ENCODE data around the gene PSORS1C2. TPM values are rescaled to one million over a fixed set of nuclear protein-coding genes. Genes with fewer than 3 reads are reported as not detected.

Gene PSORS1C2
- total RNA-seq, 1 experiment from 2014 or later, result not detected

DNA sequence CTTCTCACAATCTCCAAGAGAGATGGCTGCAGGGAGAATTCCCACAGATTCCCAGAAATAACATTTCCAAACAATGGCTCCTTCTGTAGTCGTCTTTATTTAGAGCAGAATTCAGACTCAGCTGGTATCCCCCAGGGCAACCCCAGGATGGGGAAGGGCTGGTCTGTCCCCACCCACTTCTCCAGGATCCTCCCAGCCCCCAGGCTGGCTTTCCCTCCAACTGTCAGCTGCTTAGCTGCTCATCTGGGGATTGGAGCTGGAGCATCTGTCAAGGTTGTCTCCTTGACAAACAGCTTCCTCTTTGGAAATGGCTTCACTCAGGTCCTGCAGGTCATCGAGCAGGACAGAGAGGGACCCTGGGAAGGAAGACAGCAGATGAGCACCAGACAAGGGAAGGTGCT is 3.5 kb upstream of the PSORS1C2 start:
- no peak for DNase-seq (ENCODE audit: low read depth)

DNA sequence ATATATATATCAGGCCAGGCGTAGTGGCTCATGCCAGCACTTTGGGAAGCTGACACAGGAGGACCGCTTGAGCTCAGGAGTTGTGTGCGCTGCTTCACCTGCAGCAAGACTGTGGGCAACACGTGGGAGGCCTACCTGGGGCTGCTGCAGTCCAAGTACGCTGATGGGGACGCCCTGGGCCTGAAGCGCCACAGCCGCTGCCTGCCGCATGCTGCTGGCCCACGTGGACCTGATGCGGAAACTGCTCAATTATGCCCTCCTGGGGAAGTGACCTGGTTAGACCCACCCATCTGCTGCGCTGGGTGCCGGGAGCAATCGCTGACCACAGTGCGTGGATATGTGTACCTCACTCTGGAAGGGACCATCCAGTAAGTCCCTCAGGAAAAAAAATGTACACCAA is 1.8 kb upstream of the PSORS1C2 start:
- no peak for DNase-seq (ENCODE audit: low read depth)

DNA sequence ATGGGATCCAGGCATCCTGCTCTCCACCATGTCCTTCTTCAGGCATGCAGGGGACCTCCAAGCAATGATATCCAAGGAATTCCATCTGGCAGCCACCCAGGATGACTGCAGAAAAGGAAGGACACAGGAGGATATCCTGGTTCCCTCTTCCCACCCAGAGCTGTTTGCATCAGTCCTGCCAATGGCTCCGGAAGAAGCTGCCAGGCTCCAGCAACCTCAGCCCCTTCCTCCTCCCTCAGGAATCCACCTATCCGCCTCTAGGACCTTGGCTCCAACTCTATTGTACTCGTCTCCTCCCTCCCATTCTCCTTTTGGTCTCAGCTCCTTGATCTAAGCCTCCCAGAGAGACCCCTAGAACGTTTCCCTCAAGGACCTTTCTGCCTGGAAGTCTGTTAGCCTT is 733 bp upstream of the PSORS1C2 start:
- peak; percentile 65 for DNase-seq (ENCODE audit: low read depth)

DNA sequence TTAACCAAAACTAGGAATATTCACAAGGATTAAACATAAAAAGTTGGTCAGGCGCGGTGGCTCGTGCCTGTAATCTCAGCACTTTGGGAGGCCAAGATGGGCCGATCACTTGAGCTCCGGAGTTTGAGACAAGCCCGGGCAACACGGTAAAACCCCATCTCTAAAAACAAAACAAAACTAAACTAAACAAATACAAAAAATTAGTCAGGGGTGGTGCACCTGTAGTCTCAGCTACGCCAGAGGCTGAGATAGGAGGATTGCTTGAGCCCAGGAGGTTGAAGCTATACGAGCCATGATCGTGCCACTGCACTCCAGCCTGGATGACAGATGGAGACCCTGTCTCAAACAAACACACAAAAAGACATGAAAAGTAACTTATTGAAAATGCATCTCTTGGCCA is 3.2 kb downstream of the PSORS1C2 start:
- no peak for DNase-seq (ENCODE audit: low read depth)

DNA sequence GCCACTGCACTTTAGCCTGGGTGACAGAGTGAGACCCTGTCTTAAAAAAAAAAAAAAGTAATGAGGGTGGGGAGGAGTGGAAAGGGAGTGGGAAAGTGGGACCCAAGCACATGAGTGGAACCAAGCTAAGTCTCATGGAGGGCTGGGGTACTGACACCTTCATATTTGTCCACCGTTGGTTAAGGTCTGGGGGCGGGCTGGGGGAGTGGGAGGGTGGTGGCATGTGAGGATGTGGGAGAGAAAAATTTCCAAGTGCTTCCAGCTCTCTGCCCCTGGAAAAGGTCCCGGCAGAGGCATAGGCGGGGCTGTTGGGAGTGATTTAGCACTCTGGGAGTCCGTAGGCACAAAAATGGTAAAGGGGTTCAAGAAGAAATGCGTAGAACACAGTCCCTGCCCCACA is 6.1 kb downstream of the PSORS1C2 start:
- DNase-seq (ENCODE audit: low read depth), result no peak

DNA sequence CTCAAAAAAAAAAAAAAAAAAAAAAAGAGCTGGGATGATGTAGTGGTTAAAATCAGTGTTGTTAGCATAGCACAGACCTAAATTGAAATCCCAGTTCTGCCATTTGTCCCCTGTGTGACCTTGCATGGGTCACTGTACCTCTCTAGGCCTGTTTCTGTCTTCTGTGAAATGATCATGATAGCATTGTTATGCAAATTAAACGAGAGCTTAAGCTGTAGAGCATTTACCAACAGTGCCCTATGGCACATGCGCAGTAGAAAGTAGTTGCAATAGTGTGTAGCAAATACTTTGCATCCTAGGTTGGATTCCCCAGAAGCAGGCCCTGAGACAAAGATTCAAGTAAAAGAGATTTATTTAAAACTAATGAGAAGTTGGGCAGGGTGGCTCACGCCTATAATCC is 7.3 kb downstream of the PSORS1C2 start:
- DNase-seq (ENCODE audit: low read depth), result no peak

DNA sequence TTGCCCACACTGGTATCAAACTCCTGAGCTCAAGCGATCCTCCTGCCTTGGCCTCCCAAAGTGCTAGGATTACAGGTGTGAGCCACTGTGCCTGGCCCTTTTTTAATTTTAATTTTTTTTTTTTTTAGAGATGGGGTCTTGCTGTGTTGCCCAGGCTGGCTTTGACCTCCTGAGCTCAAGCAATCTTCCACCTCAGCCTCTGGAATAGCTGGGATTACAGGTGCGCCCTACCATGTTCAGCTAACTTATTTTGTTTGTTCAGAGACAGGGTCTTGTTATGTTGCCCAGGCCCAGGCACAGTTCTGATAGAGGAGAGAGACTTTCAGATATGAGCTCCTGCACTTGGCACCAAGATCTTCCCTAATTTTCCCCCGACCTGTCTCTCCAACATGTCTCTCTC is 8.1 kb downstream of the PSORS1C2 start:
- no peak for DNase-seq (ENCODE audit: low read depth)

DNA sequence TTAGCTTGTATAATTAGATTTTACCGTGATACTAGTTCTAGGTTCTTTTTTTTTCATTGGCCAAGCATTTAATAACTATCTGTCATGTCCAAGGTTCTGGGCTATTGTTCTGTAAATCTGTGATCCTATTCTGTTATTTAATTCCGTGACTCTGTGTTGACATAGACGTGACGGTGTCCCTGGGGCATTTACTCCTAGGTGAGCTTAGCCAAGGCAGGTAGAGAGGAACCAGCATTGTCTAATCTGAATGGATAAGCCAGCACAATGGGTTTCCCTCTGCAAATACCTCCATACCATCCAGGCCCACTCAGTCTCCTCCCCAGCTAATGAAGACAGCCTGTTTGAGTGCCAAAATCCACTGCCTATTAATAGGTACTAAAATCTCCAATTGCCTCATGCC is 9.7 kb downstream of the PSORS1C2 start:
- no peak for DNase-seq (ENCODE audit: low read depth)

DNA sequence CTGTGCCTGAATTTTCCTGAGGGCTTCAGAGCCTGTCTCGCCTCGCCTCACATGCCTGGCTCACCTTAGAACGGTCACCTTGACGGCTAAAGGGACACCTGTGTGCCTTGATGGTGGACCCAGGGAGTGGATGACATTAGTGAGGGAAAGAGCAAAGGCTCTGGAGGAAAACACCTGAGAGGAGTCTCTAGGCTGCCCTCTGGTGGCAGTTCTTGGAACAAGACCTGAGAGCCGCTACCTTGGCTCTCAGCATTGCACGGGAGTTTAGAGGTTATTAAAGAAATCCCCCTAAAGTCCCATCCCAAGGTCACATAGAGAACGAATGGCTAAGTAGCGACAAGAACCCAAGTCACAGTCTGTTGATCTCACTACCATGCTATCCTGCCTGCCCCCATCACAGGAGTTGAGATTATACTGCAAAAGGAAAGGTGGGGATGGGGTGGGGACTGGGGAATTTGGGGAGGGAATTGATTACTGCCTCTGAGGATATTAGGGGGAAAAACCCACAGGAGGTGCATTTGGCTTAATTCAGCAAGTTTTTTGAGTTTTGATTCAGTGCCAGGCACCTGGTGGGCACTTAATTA is 10.7 kb downstream of the PSORS1C2 start:
- peak; percentile 39 for DNase-seq (ENCODE audit: low read depth)

DNA sequence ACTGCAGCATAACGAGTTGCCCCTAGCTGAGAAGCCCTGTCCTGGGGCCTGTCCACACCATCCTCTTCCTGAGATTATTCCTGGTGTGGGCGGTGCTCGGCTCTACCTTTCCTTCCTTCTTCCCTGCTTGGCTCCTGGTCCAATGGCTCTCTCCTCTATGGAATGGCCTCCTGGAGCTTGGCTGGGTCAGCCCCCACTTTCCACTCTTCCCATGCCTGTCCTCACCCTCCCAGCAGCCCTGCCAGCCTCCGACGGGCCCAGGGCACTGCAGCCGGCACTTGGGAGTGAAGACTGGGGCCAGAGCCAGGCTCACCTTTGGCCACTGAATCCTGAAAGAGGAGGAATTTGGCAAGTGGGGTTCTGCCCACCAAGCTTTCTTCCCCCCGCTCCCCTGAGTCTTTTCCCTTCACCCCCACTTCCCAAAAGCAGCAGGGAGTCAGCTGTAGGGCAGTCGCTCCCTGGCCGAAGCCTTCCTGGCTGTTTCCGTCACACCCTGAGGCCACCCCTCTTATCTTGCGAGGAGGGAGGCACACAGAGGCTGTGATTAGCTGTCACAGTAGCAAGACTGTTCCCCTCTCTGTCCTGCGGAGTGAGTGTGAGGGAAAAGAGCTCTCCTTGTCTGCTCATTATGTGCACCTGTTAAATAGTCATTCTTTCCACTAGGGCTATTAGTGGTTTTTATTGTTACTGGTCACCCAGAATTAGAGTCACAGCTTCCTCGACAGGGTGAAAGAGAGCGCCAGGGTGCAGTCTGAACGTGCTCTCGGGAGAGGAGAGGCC is 12.3 kb downstream of the PSORS1C2 start:
- no peak for DNase-seq (ENCODE audit: low read depth)

DNA sequence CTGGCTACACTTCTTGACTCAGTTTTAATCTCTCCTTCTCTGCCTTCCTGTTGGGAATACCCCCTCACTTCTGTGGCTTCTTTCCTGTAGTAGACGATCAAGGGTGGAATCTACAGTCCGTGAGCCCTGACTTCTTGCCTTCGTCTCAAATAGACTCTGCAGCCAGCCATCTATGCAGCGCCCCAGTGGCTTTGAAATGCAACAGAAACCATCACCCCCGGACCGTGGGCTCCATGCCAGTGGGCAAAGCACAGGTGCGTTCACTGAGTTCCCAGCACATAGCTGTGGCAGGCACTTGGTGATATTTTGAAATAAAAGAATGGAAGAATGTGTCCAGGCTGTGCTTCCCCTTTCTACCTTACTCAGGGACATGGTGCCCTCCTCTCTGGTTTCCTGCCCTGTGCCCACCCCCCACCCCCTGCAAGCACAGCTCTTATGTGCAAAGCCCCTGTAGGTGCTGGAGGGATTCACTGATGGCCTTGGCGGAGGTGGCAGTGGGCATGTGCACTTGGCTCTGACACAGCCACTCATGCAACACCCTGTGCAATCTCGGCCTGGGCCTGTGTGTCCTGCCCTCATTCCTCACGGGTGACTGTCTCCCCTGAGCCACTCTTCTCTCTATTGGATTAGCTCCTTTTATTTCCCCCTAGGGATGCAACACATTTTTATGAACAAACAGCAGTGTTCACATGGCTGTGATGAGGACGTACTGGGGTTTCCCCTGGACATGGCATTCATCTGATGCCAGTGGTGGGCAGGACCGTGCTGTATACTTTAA is 13.1 kb downstream of the PSORS1C2 start:
- peak; percentile 32 for DNase-seq (ENCODE audit: low read depth)

DNA sequence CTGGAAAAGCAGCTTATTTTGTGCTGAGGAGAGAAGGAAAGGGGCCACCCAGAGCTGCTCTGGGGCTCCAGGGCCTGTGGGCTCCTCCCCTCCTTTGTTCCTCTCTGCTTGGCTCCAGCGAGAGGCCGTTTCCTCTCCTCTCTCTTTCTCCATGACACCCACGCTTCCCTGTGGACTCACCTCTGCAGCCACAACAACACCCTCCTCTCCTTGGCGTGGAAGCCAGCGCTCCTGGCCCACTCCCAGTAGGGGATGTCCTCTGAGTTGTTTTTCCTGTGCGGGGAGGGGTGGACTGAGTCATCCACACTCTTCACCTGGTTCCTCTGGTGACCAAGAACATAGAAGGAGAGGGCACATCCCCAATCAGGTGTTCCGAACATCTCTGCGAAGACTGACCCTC is 13.7 kb downstream of the PSORS1C2 start:
- peak; percentile 49 for DNase-seq (ENCODE audit: low read depth)

DNA sequence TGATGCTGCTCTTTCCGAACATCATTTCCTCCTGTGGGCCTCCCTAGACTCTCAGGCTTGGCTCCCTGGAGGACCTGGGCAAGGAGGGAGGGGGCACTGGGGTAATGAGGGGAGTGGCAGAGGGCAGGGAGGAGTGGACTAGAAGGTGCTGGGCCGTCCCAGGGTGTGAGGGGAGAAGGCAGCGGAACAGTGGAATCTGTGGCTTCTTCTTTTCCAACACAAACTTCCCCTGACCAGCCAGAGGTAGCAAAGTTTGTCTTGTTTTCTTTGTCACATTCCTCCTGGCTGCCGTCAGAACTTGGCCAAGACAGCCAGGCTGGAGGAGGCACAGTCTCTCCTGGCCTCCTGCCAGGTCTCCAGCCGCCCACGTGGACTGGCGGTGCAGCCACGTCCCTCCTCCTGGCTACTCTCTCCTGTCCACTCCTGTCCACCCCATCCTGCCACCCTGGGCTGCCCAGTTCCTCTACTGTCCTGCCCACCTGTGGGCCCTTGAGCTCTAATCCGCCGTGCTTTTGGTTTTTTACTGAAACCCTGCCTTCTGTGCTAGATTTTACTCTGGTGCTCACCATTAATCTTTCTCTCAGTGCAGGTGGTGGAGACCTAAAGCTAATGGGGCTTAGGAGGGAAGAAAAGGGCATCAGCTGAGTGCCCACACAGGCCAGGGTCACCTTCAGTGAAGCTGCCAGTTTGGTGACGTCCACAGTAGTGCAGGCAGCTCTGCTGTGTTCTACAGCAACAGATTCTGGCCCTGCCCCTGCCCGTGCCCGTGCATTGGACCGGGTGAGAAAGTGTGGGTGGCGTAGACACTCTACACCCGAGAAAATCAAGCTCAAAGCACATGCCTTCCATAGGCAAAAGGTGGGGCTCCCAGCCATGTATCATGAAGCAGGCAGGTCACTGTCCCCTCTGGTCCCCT is 15.8 kb downstream of the PSORS1C2 start:
- peak; percentile 84 for DNase-seq (ENCODE audit: low read depth)

DNA sequence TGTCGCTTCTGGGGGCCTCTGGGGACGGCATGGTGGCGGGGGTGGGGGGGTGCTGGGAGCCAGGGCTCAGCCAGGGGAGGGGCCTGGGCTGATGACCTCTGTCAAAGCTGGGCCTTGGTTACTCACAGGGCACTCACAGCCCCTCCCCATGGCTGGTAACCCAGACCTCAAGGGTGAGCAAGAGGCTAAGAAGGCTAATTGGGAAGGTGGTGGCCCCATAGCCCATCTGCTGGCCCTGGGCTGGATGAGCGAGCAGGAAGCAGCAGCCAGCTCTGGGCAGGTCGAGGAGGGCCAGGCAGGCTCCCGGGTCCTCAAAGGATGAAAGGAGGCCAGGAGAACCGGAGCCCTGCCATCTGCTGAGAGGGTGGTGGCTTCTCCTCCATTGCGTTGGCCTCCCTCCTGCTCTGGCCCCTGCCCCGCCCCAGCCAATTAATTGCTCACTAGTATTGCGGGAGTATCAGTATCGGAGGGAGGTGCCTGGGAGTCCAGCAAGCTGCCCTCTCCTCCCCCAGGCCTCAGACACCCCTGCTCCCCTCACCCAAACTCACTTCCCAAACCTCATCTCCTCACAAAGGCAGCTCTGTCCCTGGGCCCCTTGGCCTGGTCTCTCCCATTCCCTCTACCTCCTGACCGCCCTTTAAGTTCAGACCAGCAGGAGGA is 17.6 kb downstream of the PSORS1C2 start:
- DNase-seq (ENCODE audit: low read depth), result no peak

DNA sequence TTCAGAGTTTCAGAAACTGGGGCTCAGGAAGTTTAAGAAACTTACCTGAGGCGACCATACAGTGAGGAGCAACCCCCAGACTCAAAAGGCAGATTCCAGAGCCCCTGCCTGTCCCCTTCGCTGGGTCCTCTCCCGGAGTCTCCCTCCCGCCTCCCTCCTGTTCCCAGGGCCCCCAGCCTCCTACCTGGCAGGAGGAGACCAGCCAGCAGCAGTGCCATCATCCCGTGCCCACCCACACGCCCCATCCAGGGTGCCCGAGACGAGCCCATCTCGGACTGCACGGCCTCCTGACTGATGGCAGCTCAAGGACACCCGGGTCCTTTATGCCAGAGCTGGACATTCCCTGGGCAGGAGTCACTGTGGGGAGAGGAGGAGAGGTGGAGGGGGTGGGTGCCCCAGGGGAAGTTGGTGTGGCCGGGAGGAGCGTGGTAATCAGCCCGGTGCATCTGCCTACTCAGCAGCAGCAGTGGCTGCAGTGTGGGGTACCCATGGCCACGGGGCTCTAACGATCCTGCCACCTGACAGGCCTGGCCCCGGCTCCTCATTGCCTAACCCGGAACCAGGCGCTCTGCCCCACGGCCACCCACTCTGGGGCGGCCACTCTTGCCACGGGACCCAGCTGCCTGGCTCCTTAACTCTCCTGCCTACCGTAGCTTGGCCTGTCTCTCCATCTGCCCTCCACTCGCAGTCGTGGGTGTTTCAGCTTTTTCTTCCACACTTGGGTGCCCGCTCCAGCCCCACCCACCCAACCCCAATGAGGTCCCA is 18.5 kb downstream of the PSORS1C2 start, which contains the start of gene CDSN:
Gene CDSN, minus strand, starts transcription at position 296 of the 765 bp plus-strand sequence. Its CDS starts 27 bp downstream, at position 269.
- DNase-seq (ENCODE audit: low read depth), result no peak

DNA sequence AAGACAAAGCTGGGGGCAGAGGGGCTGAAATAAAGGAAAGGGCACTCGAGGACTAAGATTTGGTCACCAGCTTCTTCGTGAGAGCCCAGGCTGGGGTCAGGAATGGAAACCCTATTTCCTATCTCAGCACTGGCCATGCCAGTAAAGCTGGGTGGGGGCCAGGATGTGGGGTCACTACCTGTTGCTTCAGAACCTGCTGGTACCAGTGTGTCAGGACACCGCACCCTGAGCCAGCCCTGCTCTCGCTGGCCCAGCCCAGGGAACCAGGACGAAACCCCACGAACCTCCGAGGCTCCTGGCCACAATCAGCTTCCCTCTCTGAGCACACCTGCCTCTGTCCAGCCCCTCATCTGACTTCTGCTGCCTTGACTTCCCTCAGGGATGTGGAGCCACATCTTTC is 20.7 kb downstream of the PSORS1C2 start:
- DNase-seq (ENCODE audit: low read depth), result no peak

DNA sequence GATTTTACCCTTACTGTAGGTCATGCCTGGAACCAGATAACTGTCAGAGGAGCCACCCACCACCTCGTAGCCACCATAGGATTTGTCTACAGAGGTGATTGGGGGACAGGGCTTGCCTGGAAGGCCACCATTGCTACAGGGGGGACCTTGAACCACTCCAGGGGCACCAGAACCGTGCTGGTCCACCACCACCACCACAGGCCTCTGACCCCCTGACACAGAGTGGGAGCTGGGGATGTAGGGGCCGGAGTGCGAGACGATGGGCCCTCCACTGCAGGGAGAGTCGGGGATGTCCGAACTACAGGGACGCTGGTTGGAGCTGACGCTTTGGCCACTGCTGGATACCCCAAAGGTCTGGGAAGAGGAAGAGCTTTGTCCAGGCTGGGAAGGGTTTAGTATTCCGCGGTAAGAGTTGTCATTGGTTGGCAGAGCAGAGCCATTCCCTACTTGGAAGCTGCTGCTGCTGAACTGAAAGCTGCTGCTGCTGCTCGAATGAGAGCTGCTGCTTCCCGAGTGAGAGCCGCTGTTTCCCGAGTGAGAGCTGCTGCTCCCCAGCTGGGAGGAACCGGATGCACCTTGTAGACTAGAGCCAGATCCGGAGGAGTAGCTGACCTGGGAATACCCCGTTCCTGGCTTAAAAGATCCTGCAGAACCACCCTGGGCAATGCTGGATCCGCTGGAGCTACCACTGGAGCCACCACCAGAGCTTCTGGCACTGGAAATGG is 22.0 kb downstream of the PSORS1C2 start:
- DNase-seq (ENCODE audit: low read depth), result no peak

DNA sequence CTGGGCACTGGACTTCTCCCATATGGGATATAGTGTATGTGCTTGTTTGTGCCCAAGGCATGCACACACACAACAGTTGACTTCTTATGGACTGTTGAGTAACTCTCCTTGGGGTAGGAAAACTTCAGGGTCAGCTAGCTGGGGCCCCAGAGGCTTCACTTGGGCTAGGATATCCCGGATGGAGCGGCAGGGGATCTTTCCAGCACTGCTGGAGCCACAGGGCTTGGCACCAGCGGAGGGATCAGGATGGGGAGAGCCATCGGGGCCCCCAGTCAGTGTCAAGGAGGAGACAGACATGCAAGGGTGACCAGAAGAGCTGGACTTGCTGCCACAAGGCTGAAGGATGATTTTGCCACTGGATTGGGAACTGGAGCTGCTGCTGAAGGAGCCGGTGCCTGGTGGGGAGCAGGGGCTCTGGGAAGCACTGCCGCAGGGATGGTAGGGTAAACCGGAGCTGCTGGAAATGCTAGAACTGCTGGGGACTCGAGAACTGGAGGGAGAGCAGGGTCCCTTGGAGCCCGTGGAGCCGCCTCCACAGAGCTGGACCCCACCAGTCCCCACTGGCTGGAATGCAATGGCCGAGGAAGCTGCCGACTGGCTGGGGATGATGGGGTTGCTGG is 22.8 kb downstream of the PSORS1C2 start:
- DNase-seq (ENCODE audit: low read depth), result no peak

Data from HT1080 (cell line).